K562 (cell line): ENCODE results near the gene ANAPC13. TPM values are rescaled to one million over a fixed set of nuclear protein-coding genes. Genes with fewer than 3 reads are reported as not detected.

ENCODE experiments used
- ATAC-seq: fragments of 200-7000 bp; cut with Tn5 transposase; 3 replicates; pipeline ENCODE4 v1.9.1; 2020; ENCODE audit warnings: moderate library complexity
- BruUV-seq: library from RNA; stranded (reverse); fragments of 400-500 nt; replicated peaks from 2 replicates; lab custom pipeline; 2021; lab: Mats Ljungman, UMichigan
- CTCF ChIA-PET: fragments of 300-600 bp; formaldehyde crosslinking; extraction: SDS; loops from one replicate; lab custom pipeline; 2021; ENCODE audit warnings: low intra/inter-chr PET ratio; lab: Yijun Ruan, JAX
- POLR2A ChIA-PET: fragments of 300-600, 350-650 bp; sonication (Branson Sonifier 250); formaldehyde crosslinking; extraction: SDS; loops from one replicate; lab custom pipeline; 2021; ENCODE audit warnings: antibody characterized with exemption, inconsistent platforms; lab: Yijun Ruan, JAX
- DNase-seq, 4 experiments: peaks; one replicate each; pipeline versions ENCODE4 v3.0.0 to v3.0.0-alpha.2; 2011 to 2018; ENCODE audit warnings: low spot score in 3 of 4, mixed read lengths in 3 of 4; ENCODE audit errors: extremely low read depth in 1 of 4
- FAIRE-seq: peaks from 2 replicates; lab custom pipeline; 2011; peaks lifted over from hg19 to GRCh38; lab: Jason Lieb, UNC
- H2AFZ ChIP-seq: 2 replicates; pipeline ENCODE4 v1.6.0; 2011; ENCODE audit warnings: low read depth, low read length, control low read depth, inconsistent platforms
- H3K27ac ChIP-seq: fragments of 200-600 bp; 3 replicates; pipeline ENCODE4 v1.8.0; 2011; ENCODE audit warnings: low read depth, mild to moderate bottlenecking, control low read depth, inconsistent platforms, low read length, moderate library complexity, mixed read lengths; ENCODE audit errors: extremely low read depth
- H3K27me3 ChIP-seq, 2 experiments: fragments of 300-600 bp in 1 of 2; 2 replicates in 1 of 2; 3 replicates in 1 of 2; pipeline versions ENCODE4 v1.6.0 to v1.8.0; 2011; ENCODE audit warnings: inconsistent platforms in 2 of 2, low read length in 2 of 2, mild to moderate bottlenecking in 1 of 2, mixed read lengths in 1 of 2, moderate library complexity in 1 of 2; ENCODE audit not compliant: control insufficient read depth in 2 of 2, insufficient read depth in 2 of 2
- H3K36me3 ChIP-seq: fragments of 300-600 bp; 3 replicates; pipeline ENCODE4 v1.8.0; 2011; ENCODE audit warnings: mild to moderate bottlenecking, low read length, inconsistent platforms; ENCODE audit not compliant: control insufficient read depth, insufficient read depth
- H3K4me1 ChIP-seq, 2 experiments: fragments of 200-600 bp in 1 of 2; replicated peaks in 1 of 2; 2 replicates in 1 of 2; 3 replicates in 1 of 2; pipeline versions ENCODE4 v1.5.1 to v1.8.0; 2011; ENCODE audit warnings: inconsistent platforms in 2 of 2, low read length in 2 of 2, mild to moderate bottlenecking in 1 of 2, mixed read lengths in 1 of 2, moderate library complexity in 1 of 2; ENCODE audit not compliant: control insufficient read depth in 2 of 2, insufficient read depth in 2 of 2
- H3K4me2 ChIP-seq: 2 replicates; pipeline ENCODE4 v1.6.1; 2011; ENCODE audit warnings: low read length, control low read depth, inconsistent platforms, mixed read lengths; ENCODE audit not compliant: insufficient read depth
- H3K4me3 ChIP-seq: fragments of 200-600 bp; sonication (generic), shearing (Covaris generic); 2 replicates; pipeline ENCODE4 v1.5.1; 2016; ENCODE audit warnings: control low read depth, inconsistent platforms
- H3K79me2 ChIP-seq: fragments of 200-600 bp; 3 replicates; pipeline ENCODE4 v1.8.0; 2011; ENCODE audit warnings: low read length, inconsistent platforms; ENCODE audit not compliant: control insufficient read depth, insufficient read depth
- H3K9ac ChIP-seq, 2 experiments: 2 replicates each; pipeline versions ENCODE4 v1.6.0 to v1.6.1; 2011; ENCODE audit warnings: low read depth in 2 of 2, low read length in 2 of 2, control low read depth in 1 of 2, inconsistent platforms in 1 of 2, mild to moderate bottlenecking in 1 of 2, mixed read lengths in 1 of 2; ENCODE audit not compliant: insufficient read depth in 1 of 2
- H3K9me1 ChIP-seq: one replicate; pipeline ENCODE4 v1.6.0; 2011; ENCODE audit warnings: inconsistent platforms, mild to moderate bottlenecking, low read length, moderate library complexity; ENCODE audit not compliant: control insufficient read depth, insufficient read depth
- H3K9me3 ChIP-seq: replicated peaks from 2 replicates; pipeline ENCODE4 v1.5.1; 2011; ENCODE audit warnings: low read depth, low read length, inconsistent platforms; ENCODE audit not compliant: control insufficient read depth, insufficient read depth
- H4K20me1 ChIP-seq: replicated peaks from 2 replicates; pipeline ENCODE4 v1.6.1; 2011; ENCODE audit warnings: low read length, inconsistent platforms, mixed read lengths; ENCODE audit not compliant: control insufficient read depth, insufficient read depth
- CCNT2 ChIP-seq: IDR thresholded peaks from 2 replicates; pipeline ENCODE4 v1.6.1; 2011; ENCODE audit warnings: borderline replicate concordance, low read depth, mild to moderate bottlenecking, moderate library complexity, mixed read lengths, low read length; ENCODE audit not compliant: insufficient read length; ENCODE audit errors: extremely low read depth
- FOXJ2 ChIP-seq: fragments of 200-800 bp; sonication (Bioruptor generic); IDR thresholded peaks from 2 replicates; pipeline ENCODE4 v1.6.1; 2016; ENCODE audit warnings: missing genetic modification characterization, missing compliant biosample characterization
- FOXJ3 ChIP-seq: sonication (generic); formaldehyde crosslinking; IDR thresholded peaks from 2 replicates; pipeline ENCODE4 v1.4.0; 2020; ENCODE audit warnings: mild to moderate bottlenecking, missing genetic modification reagents
- GTF2E2 ChIP-seq: fragments of 200-800 bp; sonication (Bioruptor generic); IDR thresholded peaks from 2 replicates; pipeline ENCODE4 v1.6.1; 2016; ENCODE audit warnings: missing genetic modification characterization, missing compliant biosample characterization
- KAT2B ChIP-seq: IDR thresholded peaks from one replicate; pipeline ENCODE4 v1.6.1; 2012; ENCODE audit warnings: low read depth, mild to moderate bottlenecking, control low read depth, inconsistent platforms, low read length, moderate library complexity
- MBD2 ChIP-seq: sonication (generic); IDR thresholded peaks from 2 replicates; pipeline ENCODE4 v1.6.1; 2016; ENCODE audit warnings: low read depth, borderline replicate concordance
- MCM2 ChIP-seq: fragments of 450-650 bp; IDR thresholded peaks from 2 replicates; pipeline ENCODE4 v1.6.1; 2017; ENCODE audit warnings: low read depth, mild to moderate bottlenecking
- MYBL2 ChIP-seq, 2 experiments: fragments of 450-650 bp in 1 of 2; sonication (generic) in 1 of 2; formaldehyde crosslinking in 1 of 2; IDR thresholded peaks; 2 replicates each; pipeline versions ENCODE4 v1.6.1 to v1.8.1; 2017 to 2022; ENCODE audit warnings: borderline replicate concordance in 1 of 2, inconsistent platforms in 1 of 2, low read depth in 1 of 2, mild to moderate bottlenecking in 1 of 2, missing genetic modification reagents in 1 of 2, moderate library complexity in 1 of 2
- RNF2 ChIP-seq: sonication (generic); IDR thresholded peaks from 2 replicates; pipeline ENCODE4 v1.6.1; 2016
- SMARCC2 ChIP-seq: fragments of 450-650 bp; IDR thresholded peaks from 2 replicates; pipeline ENCODE4 v1.6.1; 2017; ENCODE audit warnings: antibody characterized with exemption, moderate library complexity, mild to moderate bottlenecking, low read depth
- ZNF696 ChIP-seq: fragments of 250-450 bp; sonication (Bioruptor Pico); conservative IDR thresholded peaks from 2 replicates; pipeline ENCODE4 v1.4.0; 2020; ENCODE audit warnings: mild to moderate bottlenecking, moderate library complexity
- WGBS: fragments of 100-300 bp; shearing (Covaris generic); methylation state at CpG from one replicate; pipeline ENCODE4 v1.1.6; 2016; ENCODE audit warnings: low coverage, mixed read lengths; ENCODE audit not compliant: insufficient coverage; ENCODE audit errors: missing lambda C conversion rate; 5-methylcytosine and 5-hydroxymethylcytosine counted together
- in situ Hi-C: fragments of 300-500 bp; cut with MboI; formaldehyde crosslinking; loops from 4 replicates; pipeline ENCODE4 v1.15.0; 2018; ENCODE audit warnings: inconsistent platforms, mixed read lengths
- intact Hi-C: fragments of 100-400 bp; cut with micrococcal nuclease; formaldehyde crosslinking; loops from 2 replicates; pipeline ENCODE4 v1.14.2; 2022
- polyA plus RNA-seq, 8 experiments: library from polyadenylated mRNA; depleted of rRNA in 4 of 8; stranded (reverse) in 5 of 8; unstranded in 3 of 8; fragments of >200 nt; fragmentation: Nextera tagmentation in 2 of 8; fragmentation: Illumina TruSeq in 1 of 8; extraction: Ambion mirVana in 2 of 8; extraction: Trizol in 1 of 8; gene quantifications; 2 replicates each; pipeline versions ENCODE4 v1.2.1 to v1.2.3, GENCODE V29; 2011 to 2014; ENCODE audit warnings: inconsistent platforms in 1 of 8, missing spikeins in 1 of 8
- total RNA-seq, 7 experiments: library from RNA; depleted of rRNA in 6 of 7; stranded (reverse); fragments of >200 nt in 6 of 7; fragmentation: Illumina TruSeq in 2 of 7; extraction: Trizol in 2 of 7; gene quantifications; 2 replicates each; pipeline versions ENCODE4 v1.2.1 to v1.2.3, GENCODE V29; 2011 to 2021; ENCODE audit warnings: low replicate concordance in 1 of 7
- TF ChIP-seq, protein P1 (sequence below), 2 experiments: IDR thresholded peaks in 1 of 2; conservative IDR thresholded peaks in 1 of 2; 2 replicates each; pipeline ENCODE4 v1.6.1; 2016; ENCODE audit warnings: low read depth in 2 of 2, mild to moderate bottlenecking in 1 of 2, missing compliant biosample characterization in 1 of 2, missing genetic modification characterization in 1 of 2, moderate library complexity in 1 of 2

The ANAPC13 gene
- total and polyA plus RNA-seq, 9 of the 15 experiments (the other 6 are each of a cell fraction or from before 2014, with no cell fraction given), result 48.5 to 238 (median 68.5) TPM

DNA sequence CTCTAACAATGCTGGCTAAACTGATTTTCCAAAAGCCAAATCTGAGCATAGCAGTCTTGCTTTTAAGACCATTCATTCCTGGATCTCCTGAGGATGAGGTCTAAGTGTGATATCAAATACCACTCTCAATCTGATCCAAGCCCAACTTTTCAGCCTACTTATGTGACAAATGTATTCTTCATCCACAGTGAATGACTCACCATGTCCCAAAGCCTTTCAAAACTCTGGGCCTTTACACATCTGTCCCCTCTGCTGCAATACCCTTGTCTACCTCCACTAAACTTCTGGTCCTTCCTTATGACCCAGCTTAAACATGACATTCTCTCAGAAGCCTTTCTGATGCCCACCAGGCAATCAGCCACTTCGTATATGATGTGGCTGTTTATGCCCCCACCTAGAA, 4.6 kb downstream of the ANAPC13 start:
- H3K9ac ChIP-seq, result no peak overlapping the region
- peaks cover 30% of the 10 kb centered on the region for H3K79me2 ChIP-seq
- H3K27me3 ChIP-seq, result no peaks in the 10 kb centered on the region
- H3K4me3 ChIP-seq, result no peak overlapping the region
- DNase-seq (no peak), ATAC-seq (no peak), FAIRE-seq (no peak)
- H4K20me1 ChIP-seq, result no peaks in the 10 kb centered on the region
- ChIA-PET CTCF (no interaction called here), POLR2A (interaction anchor here (1.2 kb wide), 1 partner anchor 179 kb away, joined by 3 read pairs; no protein-coding TSS in a partner anchor)
- WGBS, result 88% methylated on average over 1 of the region's 1 CpG
- no peaks in the 10 kb centered on the region for H3K9me1 ChIP-seq
- intact Hi-C loops (no loop called here), in situ Hi-C loops (loop anchor here (25.0 kb wide), 1 partner anchor 669 kb away; the partner anchor contains the start of gene SRPRB)
- H3K9me3 ChIP-seq, result no peaks in the 10 kb centered on the region
- H3K36me3 ChIP-seq, result peaks cover 72% of the 10 kb centered on the region
- H3K4me2 ChIP-seq, result no peak overlapping the region
- H2AFZ ChIP-seq, result no peak overlapping the region
- H3K27ac ChIP-seq, result no peak overlapping the region
- BruUV-seq, result no TSS peak
- peaks cover 8 to 9% of the 10 kb centered on the region in 2 experiments; a peak in 4 of 5 replicates for H3K4me1 ChIP-seq
- TF ChIP-seq FOXJ2, result no peak
- TF ChIP-seq MBD2, result no peak
- no peak for TF ChIP-seq FOXJ3 (CRISPR knock-in tag)
- TF ChIP-seq KAT2B, result no peak
- TF ChIP-seq RNF2, result no peak
- TF ChIP-seq, protein P1, sequence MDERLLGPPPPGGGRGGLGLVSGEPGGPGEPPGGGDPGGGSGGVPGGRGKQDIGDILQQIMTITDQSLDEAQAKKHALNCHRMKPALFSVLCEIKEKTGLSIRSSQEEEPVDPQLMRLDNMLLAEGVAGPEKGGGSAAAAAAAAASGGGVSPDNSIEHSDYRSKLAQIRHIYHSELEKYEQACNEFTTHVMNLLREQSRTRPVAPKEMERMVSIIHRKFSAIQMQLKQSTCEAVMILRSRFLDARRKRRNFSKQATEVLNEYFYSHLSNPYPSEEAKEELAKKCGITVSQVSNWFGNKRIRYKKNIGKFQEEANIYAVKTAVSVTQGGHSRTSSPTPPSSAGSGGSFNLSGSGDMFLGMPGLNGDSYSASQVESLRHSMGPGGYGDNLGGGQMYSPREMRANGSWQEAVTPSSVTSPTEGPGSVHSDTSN (CRISPR knock-in tag; IDR thresholded peaks at IDR 0.05; ENCODE audit: low read depth), result no peak
- TF ChIP-seq, protein P1 (tag; conservative IDR thresholded peaks at IDR 0.05; ENCODE audit: low read depth), result no peak
- no peak for TF ChIP-seq MCM2
- TF ChIP-seq SMARCC2, result no peak
- no peak for TF ChIP-seq ZNF696
- no peak for TF ChIP-seq MYBL2 (IDR thresholded peaks at IDR 0.05; ENCODE audit: low read depth)
- no peak for TF ChIP-seq MYBL2 (CRISPR knock-in tag; IDR thresholded peaks at IDR 0.05; ENCODE audit: borderline replicate concordance)
- TF ChIP-seq CCNT2, result no peak
- no peak for TF ChIP-seq GTF2E2 (tag)
